BJ (cell line): ENCODE data around the gene GPAT3. TPM values are rescaled to one million over a fixed set of nuclear protein-coding genes. Genes with fewer than 3 reads are reported as not detected.

Experiments used
- CTCF ChIA-PET: fragments of 350-600 bp; formaldehyde crosslinking; extraction: SDS; loops from one replicate; lab custom pipeline; 2021; ENCODE audit warnings: antibody characterized with exemption, inconsistent platforms; lab: Yijun Ruan, JAX
- POLR2A ChIA-PET: fragments of 300-600 bp; sonication (Branson Sonifier 250); formaldehyde crosslinking; extraction: SDS; loops from one replicate; lab custom pipeline; 2021; ENCODE audit warnings: antibody characterized with exemption; lab: Charles Lee
- DNase-seq: peaks from one replicate; pipeline ENCODE4 v3.0.0-alpha.2; 2011; ENCODE audit warnings: low read depth
- H3K27me3 ChIP-seq: 2 replicates; pipeline ENCODE4 v1.6.0; 2011; ENCODE audit warnings: low read length; ENCODE audit not compliant: control insufficient read depth, insufficient read depth
- H3K36me3 ChIP-seq: 2 replicates; pipeline ENCODE4 v1.5.1; 2011; ENCODE audit warnings: low read length; ENCODE audit not compliant: control insufficient read depth, insufficient read depth
- H3K4me3 ChIP-seq: 2 replicates; pipeline ENCODE4 v1.5.1; 2011; ENCODE audit warnings: low read depth, mild to moderate bottlenecking, control low read depth, low read length
- CTCF ChIP-seq: IDR thresholded peaks from 2 replicates; pipeline ENCODE4 v1.5.1; 2011; ENCODE audit warnings: low read depth, mild to moderate bottlenecking, control low read depth, inconsistent platforms, low read length, moderate library complexity; ENCODE audit not compliant: insufficient read depth
- polyA plus RNA-seq: library from polyadenylated mRNA; depleted of rRNA; stranded (reverse); fragments of >200 nt; gene quantifications from 2 replicates; pipeline ENCODE4 v1.2.3, GENCODE V29; 2011

Gene GPAT3
- polyA plus RNA-seq, 1 experiment = 0.58 TPM

GRCh38 chr4:83603129-83603528, 67.2 kb downstream of the GPAT3 start:
- TF ChIP-seq CTCF = no peak
- no peak for DNase-seq

GRCh38 chr4:83604321-83604720, 68.4 kb downstream of the GPAT3 start:
- Histone ChIP-seq H3K4me3 (no peak overlapping the region), H3K36me3 (no peaks in the 10 kb centered on the region), H3K27me3 (no peaks in the 10 kb centered on the region)
- CTCF ChIA-PET = no interaction called here
- TF ChIP-seq CTCF = no peak
- no peak for DNase-seq
- POLR2A ChIA-PET = no interaction called here

More at GRCh38 chr4:83603129-83603528, 67.2 kb downstream of the GPAT3 start:
- Histone ChIP-seq H3K27me3 (no peaks in the 10 kb centered on the region), H3K36me3 (no peaks in the 10 kb centered on the region), H3K4me3 (no peak overlapping the region)
- POLR2A ChIA-PET = no interaction called here
- CTCF ChIA-PET = no interaction called here

- Histone ChIP-seq H3K4me3 (no peak overlapping the region), H3K27me3 (no peaks in the 10 kb centered on the region), H3K36me3 (no peaks in the 10 kb centered on the region)
- ChIA-PET POLR2A (no interaction called here), CTCF (no interaction called here)
- TF ChIP-seq CTCF = no peak
- no peak for DNase-seq
Observed at GRCh38 chr4:83605210-83605609, 69.3 kb downstream of the GPAT3 start.

- no peak for DNase-seq
- H3K27me3 ChIP-seq = no peaks in the 10 kb centered on the region
- no peak for TF ChIP-seq CTCF
- CTCF ChIA-PET = no interaction called here
- no peaks in the 10 kb centered on the region for H3K36me3 ChIP-seq
- POLR2A ChIA-PET = no interaction called here
- H3K4me3 ChIP-seq = no peak overlapping the region
Observed at GRCh38 chr4:83605744-83606172, 69.8 kb downstream of the GPAT3 start.

- TF ChIP-seq CTCF = no peak
- no peak for DNase-seq
- no peaks in the 10 kb centered on the region for H3K27me3 ChIP-seq
- ChIA-PET POLR2A (no interaction called here), CTCF (interaction anchor here (0.8 kb wide), 1 partner anchor 39 kb away, joined by 5 read pairs; no protein-coding TSS in a partner anchor)
- no peaks in the 10 kb centered on the region for H3K36me3 ChIP-seq
- no peak overlapping the region for H3K4me3 ChIP-seq
Observed at GRCh38 chr4:83606460-83606859, 70.6 kb downstream of the GPAT3 start.
